PFSK-1 (cell line): ENCODE results near the gene RGS7BP.

ENCODE experiments used
- FOXP2 ChIP-seq: optimal IDR thresholded peaks from 2 replicates; pipeline ENCODE3; 2011; ENCODE audit warnings: borderline replicate concordance, control low read depth, inconsistent platforms; ENCODE audit not compliant: insufficient read depth; ENCODE audit errors: extremely low read length, extremely low read depth
- POLR2AphosphoS5 ChIP-seq: IDR thresholded peaks from 2 replicates; pipeline ENCODE4 v1.6.1; 2012; ENCODE audit warnings: low read depth, mild to moderate bottlenecking, control low read depth, low read length, moderate library complexity
- REST ChIP-seq, 2 experiments: IDR thresholded peaks; 2 replicates each; pipeline versions ENCODE4 v1.6.1 to v1.8.0; 2011 to 2012; ENCODE audit warnings: low read depth in 2 of 2, low read length in 2 of 2, control low read depth in 1 of 2, inconsistent platforms in 1 of 2, mild to moderate bottlenecking in 1 of 2, moderate library complexity in 1 of 2; ENCODE audit not compliant: insufficient read depth in 1 of 2
- SIN3A ChIP-seq: IDR thresholded peaks from 2 replicates; pipeline ENCODE4 v1.6.1; 2012; ENCODE audit warnings: mild to moderate bottlenecking, low read length, moderate library complexity, borderline replicate concordance; ENCODE audit not compliant: insufficient read depth
- TAF1 ChIP-seq: IDR thresholded peaks from 2 replicates; pipeline ENCODE4 v1.6.1; 2012; ENCODE audit warnings: low read length, control low read depth, borderline replicate concordance; ENCODE audit not compliant: insufficient read depth

RGS7BP gene

DNA sequence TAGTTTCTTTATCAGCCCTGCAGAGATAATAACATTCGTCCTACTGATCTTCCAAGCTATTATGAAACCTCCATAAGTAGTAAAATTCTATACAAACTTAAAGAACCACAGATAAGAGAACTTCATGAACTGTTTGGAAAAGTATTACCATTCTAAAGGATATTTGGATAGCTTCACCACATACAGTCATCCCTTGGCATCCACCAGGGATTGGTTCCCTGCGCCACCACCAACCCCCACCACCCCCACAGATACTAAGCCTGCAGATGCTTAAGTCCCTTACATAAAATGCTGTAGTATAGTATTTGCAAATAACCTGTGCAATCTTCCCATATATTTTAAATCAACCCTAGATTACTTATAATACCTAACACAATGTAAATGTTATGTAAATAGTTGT is 123.1 kb downstream of the RGS7BP start:
- TF ChIP-seq REST (IDR thresholded peaks at IDR 0.05; ENCODE audit: insufficient read depth in 1 of 2, low read depth in 2 of 2, low read length in 2 of 2): no peak
- no peak for TF ChIP-seq TAF1
- no peak for TF ChIP-seq POLR2AphosphoS5
- TF ChIP-seq SIN3A: no peak
- no peak for TF ChIP-seq FOXP2

- TF ChIP-seq TAF1 (no peak), FOXP2 (no peak), REST (IDR thresholded peaks at IDR 0.05; ENCODE audit: insufficient read depth in 1 of 2, low read depth in 2 of 2, low read length in 2 of 2) (no peak), POLR2AphosphoS5 (no peak), SIN3A (no peak)
Measured at GRCh38 chr5:64629841-64630240, 124.0 kb downstream of the RGS7BP start.

- no peak for TF ChIP-seq TAF1
- no peak for TF ChIP-seq REST (IDR thresholded peaks at IDR 0.05; ENCODE audit: insufficient read depth in 1 of 2, low read depth in 2 of 2, low read length in 2 of 2)
- TF ChIP-seq FOXP2: no peak
- no peak for TF ChIP-seq SIN3A
- TF ChIP-seq POLR2AphosphoS5: no peak
Measured at GRCh38 chr5:64632251-64632650, 126.4 kb downstream of the RGS7BP start.

DNA sequence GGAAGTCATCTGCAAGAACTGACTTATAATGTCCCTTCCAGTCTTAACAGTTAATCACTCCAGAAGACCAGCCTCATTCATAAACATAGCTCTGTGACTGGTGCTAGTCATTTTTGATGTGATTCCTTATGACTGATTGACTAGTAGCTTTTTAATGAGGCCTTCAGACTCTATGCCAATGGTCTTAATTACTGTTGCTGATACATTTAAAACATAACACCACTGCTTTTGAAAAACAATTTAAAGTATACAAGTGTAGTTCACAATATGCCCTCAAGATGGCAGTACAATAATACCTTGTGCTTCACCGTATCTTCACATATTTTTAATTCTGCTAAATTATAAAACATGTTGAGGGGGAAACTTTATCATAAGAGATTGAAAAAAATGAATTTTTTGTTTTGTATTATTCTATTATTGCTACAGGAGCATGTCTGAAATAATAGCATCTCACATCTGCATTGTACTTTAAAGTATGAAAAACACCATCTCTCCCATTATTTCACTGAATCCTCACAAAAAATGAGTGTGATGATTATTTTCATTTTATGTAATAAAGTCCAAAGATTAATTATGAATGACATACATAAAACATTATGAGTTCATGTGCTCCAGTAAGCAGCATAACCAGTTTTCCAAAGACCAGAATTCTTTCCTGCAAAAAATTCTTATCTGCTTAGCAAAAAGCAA is 129.3 kb downstream of the RGS7BP start:
- no peak for TF ChIP-seq FOXP2
- TF ChIP-seq TAF1: no peak
- TF ChIP-seq POLR2AphosphoS5: no peak
- TF ChIP-seq REST (IDR thresholded peaks at IDR 0.05; ENCODE audit: insufficient read depth in 1 of 2, low read depth in 2 of 2, low read length in 2 of 2): no peak
- no peak for TF ChIP-seq SIN3A

DNA sequence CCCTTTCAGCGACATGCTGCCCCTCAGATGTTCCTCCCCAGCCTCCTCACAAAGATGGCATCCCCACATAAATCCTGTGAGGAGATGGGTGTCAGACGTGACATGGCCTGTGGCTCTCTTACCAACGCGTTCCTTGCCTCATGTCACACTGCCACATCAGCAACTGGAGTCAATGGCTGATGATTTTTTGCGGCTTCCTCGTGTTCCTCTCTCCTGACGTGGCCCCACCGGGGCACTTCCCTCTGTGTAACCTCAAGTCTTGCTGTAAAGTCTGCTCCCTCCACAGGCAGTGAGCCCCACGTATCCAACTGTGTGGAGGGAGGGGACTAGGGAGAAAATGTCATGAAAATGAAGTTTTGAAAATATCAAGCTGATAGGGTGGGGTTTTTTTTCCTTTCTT is 131.3 kb downstream of the RGS7BP start:
- TF ChIP-seq SIN3A: no peak
- TF ChIP-seq REST (IDR thresholded peaks at IDR 0.05; ENCODE audit: insufficient read depth in 1 of 2, low read depth in 2 of 2, low read length in 2 of 2): no peak
- TF ChIP-seq FOXP2: no peak
- no peak for TF ChIP-seq POLR2AphosphoS5
- TF ChIP-seq TAF1: no peak
